ENCODE measurements around the gene SLC6A12.

DNA sequence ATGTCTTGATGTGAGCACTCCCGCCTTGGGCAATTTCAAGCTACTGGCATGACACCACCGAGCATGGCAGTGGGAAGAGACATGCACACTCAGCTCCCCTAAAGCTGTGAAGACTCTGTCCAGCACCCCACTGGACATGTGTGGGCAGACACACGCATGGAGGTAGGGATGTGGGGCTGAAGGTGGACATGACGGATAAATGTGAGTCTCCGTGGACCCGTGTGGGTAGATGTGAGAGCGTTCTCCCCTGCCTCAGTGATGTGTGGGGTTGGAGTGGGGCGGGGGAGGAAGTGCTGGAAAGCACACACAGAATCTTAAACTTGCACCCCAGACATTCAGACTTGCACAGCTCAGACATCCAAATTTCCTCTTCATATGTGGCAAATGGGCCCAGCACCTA is 12.6 kb downstream of the SLC6A12 start:
- TF ChIP-seq POLR2A (IDR thresholded peaks at IDR 0.05; ENCODE audit: low read length) = no peak
- no peak for TF ChIP-seq GATA1 (IDR thresholded peaks at IDR 0.05; ENCODE audit: low read depth, low read length)
